ENCODE measurements around the gene APEH.
"Not testable (repeated sequence)": the region's sequence is repeated elsewhere in the genome, so short reads cannot be mapped to it uniquely, and the experiment has no call there.

DNA sequence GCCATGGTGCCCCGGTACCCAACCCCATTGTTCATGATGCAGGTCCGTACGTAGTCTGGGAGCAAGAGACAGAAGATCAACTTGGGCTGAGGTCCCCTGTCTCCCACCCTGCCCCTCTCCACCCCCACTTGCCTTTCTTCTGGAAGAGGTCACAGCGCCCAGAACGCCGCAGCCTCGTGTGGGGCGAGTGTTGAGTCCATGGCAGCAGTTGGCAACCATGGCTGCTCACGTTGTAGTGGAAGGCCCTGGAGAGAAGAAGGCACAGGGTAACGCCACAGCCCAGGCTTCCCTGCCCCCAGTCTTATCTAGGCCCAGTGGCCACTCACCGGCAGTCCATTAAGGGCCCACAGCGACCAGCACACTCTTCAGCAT is 13.3 kb downstream of the APEH start:
- TF ChIP-seq, protein P1, sequence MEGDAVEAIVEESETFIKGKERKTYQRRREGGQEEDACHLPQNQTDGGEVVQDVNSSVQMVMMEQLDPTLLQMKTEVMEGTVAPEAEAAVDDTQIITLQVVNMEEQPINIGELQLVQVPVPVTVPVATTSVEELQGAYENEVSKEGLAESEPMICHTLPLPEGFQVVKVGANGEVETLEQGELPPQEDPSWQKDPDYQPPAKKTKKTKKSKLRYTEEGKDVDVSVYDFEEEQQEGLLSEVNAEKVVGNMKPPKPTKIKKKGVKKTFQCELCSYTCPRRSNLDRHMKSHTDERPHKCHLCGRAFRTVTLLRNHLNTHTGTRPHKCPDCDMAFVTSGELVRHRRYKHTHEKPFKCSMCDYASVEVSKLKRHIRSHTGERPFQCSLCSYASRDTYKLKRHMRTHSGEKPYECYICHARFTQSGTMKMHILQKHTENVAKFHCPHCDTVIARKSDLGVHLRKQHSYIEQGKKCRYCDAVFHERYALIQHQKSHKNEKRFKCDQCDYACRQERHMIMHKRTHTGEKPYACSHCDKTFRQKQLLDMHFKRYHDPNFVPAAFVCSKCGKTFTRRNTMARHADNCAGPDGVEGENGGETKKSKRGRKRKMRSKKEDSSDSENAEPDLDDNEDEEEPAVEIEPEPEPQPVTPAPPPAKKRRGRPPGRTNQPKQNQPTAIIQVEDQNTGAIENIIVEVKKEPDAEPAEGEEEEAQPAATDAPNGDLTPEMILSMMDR (IDR thresholded peaks at IDR 0.05) = not testable (repeated sequence)
- TF ChIP-seq POLR2A, POLR2AphosphoS5, EP300 (IDR thresholded peaks at IDR 0.05): not testable (repeated sequence)

All from upper lobe of left lung (tissue), 4 donors.